ENCODE data around the gene ITPRIPL2. TPM values are rescaled to one million over a fixed set of nuclear protein-coding genes. Genes with fewer than 3 reads are reported as not detected.

ITPRIPL2 gene
- total RNA-seq, 2 donors from 2014 or later, result 17.5 to 40.2 TPM

- Histone ChIP-seq H3K4me3 (peak overlapping the region in 1 of 2 donors; percentile 56), H3K4me1 (peaks cover 0 to 19% of the 10 kb centered on the region in 2 donors), H3K36me3 (no peaks in the 10 kb centered on the region), H3K27me3 (no peaks in the 10 kb centered on the region), H3K9me3 (no peaks in the 10 kb centered on the region), H3K27ac (no peak overlapping the region)
- TF ChIP-seq CTCF (IDR thresholded peaks at IDR 0.05), result no peak
- no peak for DNase-seq (ENCODE audit: low spot score)
These were observed 55.4 kb downstream of the ITPRIPL2 start for GRCh38 chr16:19169082-19169639.

GRCh38 chr16:19170043-19170655, 56.4 kb downstream of the ITPRIPL2 start:
- H3K36me3 ChIP-seq, result no peaks in the 10 kb centered on the region

More at GRCh38 chr16:19170043-19170655, 56.4 kb downstream of the ITPRIPL2 start:
- Histone ChIP-seq H3K27me3 (no peaks in the 10 kb centered on the region), H3K27ac (no peak overlapping the region), H3K4me3 (no peak overlapping the region), H3K4me1 (peaks cover 0 to 19% of the 10 kb centered on the region in 2 donors), H3K9me3 (no peaks in the 10 kb centered on the region)
- no peak for DNase-seq (ENCODE audit: low spot score)
- TF ChIP-seq CTCF (IDR thresholded peaks at IDR 0.05), result no peak

Other genes with a start within 250 kb of the ITPRIPL2 start
- gene SMG1, start 187.6 kb upstream of the ITPRIPL2 start, total RNA-seq, result 10 to 100 TPM; 35.9 to 49.6 TPM
- gene TMC7, start 130.0 kb upstream of the ITPRIPL2 start, total RNA-seq, result under 1 TPM; 0.56 to 0.63 TPM
- 10 to 100 TPM; 19.6 to 27.3 TPM for gene COQ7, start 46.4 kb upstream of the ITPRIPL2 start, total RNA-seq
- 1 to 10 TPM in 1 of 2 donors, under 1 TPM in 1; 0.22 to 1.8 TPM for gene SYT17, start 54.3 kb downstream of the ITPRIPL2 start, total RNA-seq
- gene CLEC19A, start 171.8 kb downstream of the ITPRIPL2 start, total RNA-seq, result not detected